Measurements from ENCODE around the gene CHRNA4. TPM values are rescaled to one million over a fixed set of nuclear protein-coding genes. Genes with fewer than 3 reads are reported as not detected.

CHRNA4 gene
- total RNA-seq, 4 donors from 2014 or later = 0.54 to 6.3 (median 1.9) TPM

- no peak overlapping the region for H3K27ac ChIP-seq
- TF ChIP-seq POLR2A (IDR thresholded peaks at IDR 0.05) (no peak), CTCF (IDR thresholded peaks at IDR 0.05) (no peak)
- DNase-seq = no peak
- no peaks in the 10 kb centered on the region for H3K9me3 ChIP-seq
- WGBS, 2 donors = 90 to 93% methylated on average over 7 to 8 of the region's 8 CpGs
- H3K4me1 ChIP-seq = peaks cover 10% of the 10 kb centered on the region in 2 donors
- intact Hi-C loops (cut with DNase I) = no loop called here
- H3K4me3 ChIP-seq (replicated peaks in 1 of 3) = no peak overlapping the region
- H3K36me3 ChIP-seq = no peaks in the 10 kb centered on the region
- H3K27me3 ChIP-seq = no peaks in the 10 kb centered on the region
Observed at GRCh38 chr20:63327231-63327745, 33.9 kb downstream of the CHRNA4 start.

GRCh38 chr20:63326314-63327230 is 34.6 kb downstream of the CHRNA4 start:
- peak in 1 of 2 donors; percentile 2 for DNase-seq
- Histone ChIP-seq H3K4me3 (replicated peaks in 1 of 3) (no peak overlapping the region), H3K9me3 (no peaks in the 10 kb centered on the region), H3K4me1 (peaks cover 10% of the 10 kb centered on the region in 2 donors), H3K27me3 (no peaks in the 10 kb centered on the region), H3K27ac (no peak overlapping the region), H3K36me3 (no peaks in the 10 kb centered on the region)
- intact Hi-C loops (cut with DNase I) = no loop called here
- 87 to 89% methylated on average over 8 to 9 of the region's 15 CpGs for WGBS, 2 donors
- TF ChIP-seq POLR2A (IDR thresholded peaks at IDR 0.05) = no peak
- TF ChIP-seq CTCF (IDR thresholded peaks at IDR 0.05) = no peak

DNA sequence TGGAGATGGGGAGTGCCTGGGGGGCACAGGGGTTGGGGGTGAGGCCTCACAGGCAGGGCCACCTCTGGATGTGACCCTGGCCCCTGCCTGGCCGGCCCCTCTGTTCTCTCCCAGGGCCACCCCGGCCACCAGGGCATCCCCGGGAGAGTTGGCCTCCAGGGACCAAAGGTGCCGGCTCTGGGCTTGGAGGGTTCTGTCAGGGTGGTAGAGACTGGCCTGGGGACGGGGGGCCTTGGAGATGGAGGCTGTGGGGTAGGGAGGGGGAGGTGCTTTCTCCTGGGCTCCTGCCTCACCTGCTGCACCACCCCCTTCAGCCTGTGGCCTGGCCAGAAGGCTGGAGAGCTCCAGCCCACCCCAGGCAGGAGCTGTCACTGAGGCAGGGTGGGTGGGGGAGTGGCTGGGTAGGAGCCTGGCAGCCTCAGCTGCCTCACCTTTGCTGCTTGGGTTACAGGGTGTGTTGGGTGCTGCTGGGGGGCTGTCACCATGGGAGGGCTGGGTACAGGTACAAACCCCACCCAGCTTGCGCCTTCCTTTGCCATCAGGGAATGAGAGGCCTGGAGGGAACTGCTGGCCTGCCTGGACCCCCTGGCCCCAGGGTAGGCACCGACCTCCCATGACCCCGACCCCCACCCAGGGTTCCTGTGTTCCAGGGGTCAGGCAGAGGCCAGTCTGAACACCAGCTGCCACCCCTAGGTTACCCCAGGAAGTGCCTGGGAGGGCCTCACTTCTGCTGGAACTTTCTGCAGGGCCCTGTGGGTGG is 35.4 kb downstream of the CHRNA4 start:
- Histone ChIP-seq H3K27ac (no peak overlapping the region), H3K4me1 (peaks cover 8 to 16% of the 10 kb centered on the region in 2 donors), H3K9me3 (no peaks in the 10 kb centered on the region), H3K4me3 (replicated peaks in 1 of 3) (no peak overlapping the region), H3K36me3 (no peaks in the 10 kb centered on the region), H3K27me3 (no peaks in the 10 kb centered on the region)
- no peak for TF ChIP-seq POLR2A (IDR thresholded peaks at IDR 0.05)
- no peak for TF ChIP-seq CTCF (IDR thresholded peaks at IDR 0.05)
- no peak for DNase-seq
- WGBS, 2 donors = 97 to 100% methylated on average over 3 to 5 of the region's 8 CpGs
- intact Hi-C loops (cut with DNase I) = no loop called here

- 93 to 100% methylated on average over 3 to 5 of the region's 10 CpGs for WGBS, 2 donors
- Histone ChIP-seq H3K4me1 (peaks cover 2 to 10% of the 10 kb centered on the region in 2 donors), H3K27me3 (no peaks in the 10 kb centered on the region), H3K9me3 (no peaks in the 10 kb centered on the region), H3K4me3 (replicated peaks in 1 of 3) (no peak overlapping the region), H3K27ac (no peak overlapping the region), H3K36me3 (no peaks in the 10 kb centered on the region)
- DNase-seq = peak in 1 of 2 donors; percentile 0
- intact Hi-C loops (cut with DNase I) = no loop called here
- TF ChIP-seq POLR2A (IDR thresholded peaks at IDR 0.05) (no peak), CTCF (IDR thresholded peaks at IDR 0.05) (no peak)
Observed at GRCh38 chr20:63325021-63325471, 36.1 kb downstream of the CHRNA4 start.
